Fibroblast of mammary gland (primary cell): Measurements from ENCODE around the gene OR8D2.

ENCODE experiments used
- DNase-seq: peaks from one replicate; pipeline ENCODE4 v3.0.0-alpha.2; 2010; ENCODE audit warnings: low read depth
- H3K4me3 ChIP-seq: 2 replicates; pipeline ENCODE4 v1.5.1; 2011; ENCODE audit warnings: low read depth, mild to moderate bottlenecking, low read length, moderate library complexity; ENCODE audit not compliant: control insufficient read depth
- TF ChIP-seq, protein P1 (sequence below): conservative IDR thresholded peaks from 2 replicates; pipeline ENCODE4 v1.5.1; 2011; ENCODE audit warnings: low read depth, low read length, inconsistent platforms; ENCODE audit not compliant: control insufficient read depth, insufficient read depth

The OR8D2 gene

DNA sequence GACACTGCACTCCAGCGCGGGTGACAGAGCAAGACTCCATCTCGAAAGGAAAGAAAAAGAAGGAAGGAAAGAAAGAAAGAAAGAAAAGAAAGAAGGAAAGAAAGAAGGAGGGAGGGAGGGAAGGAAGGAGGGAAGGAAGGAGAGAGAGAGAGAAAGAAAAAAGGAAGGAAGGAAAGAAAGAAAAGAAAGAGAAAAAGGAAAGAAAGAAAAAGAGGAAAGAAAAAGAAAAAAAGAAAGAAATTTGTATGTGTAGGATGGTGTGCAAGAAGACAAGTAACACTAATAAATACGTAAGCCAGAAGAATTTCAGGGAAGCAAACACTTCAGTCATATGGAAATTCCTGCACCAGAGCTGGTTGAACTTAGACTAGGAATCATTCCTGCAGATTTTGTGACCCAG is 6.9 kb downstream of the OR8D2 start:
- TF ChIP-seq, protein P1, sequence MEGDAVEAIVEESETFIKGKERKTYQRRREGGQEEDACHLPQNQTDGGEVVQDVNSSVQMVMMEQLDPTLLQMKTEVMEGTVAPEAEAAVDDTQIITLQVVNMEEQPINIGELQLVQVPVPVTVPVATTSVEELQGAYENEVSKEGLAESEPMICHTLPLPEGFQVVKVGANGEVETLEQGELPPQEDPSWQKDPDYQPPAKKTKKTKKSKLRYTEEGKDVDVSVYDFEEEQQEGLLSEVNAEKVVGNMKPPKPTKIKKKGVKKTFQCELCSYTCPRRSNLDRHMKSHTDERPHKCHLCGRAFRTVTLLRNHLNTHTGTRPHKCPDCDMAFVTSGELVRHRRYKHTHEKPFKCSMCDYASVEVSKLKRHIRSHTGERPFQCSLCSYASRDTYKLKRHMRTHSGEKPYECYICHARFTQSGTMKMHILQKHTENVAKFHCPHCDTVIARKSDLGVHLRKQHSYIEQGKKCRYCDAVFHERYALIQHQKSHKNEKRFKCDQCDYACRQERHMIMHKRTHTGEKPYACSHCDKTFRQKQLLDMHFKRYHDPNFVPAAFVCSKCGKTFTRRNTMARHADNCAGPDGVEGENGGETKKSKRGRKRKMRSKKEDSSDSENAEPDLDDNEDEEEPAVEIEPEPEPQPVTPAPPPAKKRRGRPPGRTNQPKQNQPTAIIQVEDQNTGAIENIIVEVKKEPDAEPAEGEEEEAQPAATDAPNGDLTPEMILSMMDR, result no peak
- no peak for DNase-seq
- no peak overlapping the region for H3K4me3 ChIP-seq

DNA sequence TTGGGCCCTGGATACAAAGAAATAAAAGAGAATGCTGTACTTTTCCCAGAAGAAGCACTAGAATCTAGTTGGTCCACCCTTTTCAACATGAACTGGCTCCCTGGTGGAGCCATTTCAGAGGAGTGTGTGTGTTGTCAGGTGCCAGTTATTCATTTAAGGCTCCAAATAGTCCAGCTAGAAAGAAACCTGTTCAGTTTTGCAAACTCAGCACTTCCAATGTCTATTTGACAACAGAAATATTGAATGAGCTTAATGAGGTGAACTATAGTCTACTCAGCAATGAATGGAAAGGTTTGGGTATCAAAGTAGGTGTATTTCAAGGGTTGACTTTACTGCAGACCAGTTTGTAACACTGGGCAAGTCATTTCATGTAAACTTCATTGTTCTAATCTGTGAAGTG is 8.3 kb downstream of the OR8D2 start:
- TF ChIP-seq, protein P1, result no peak
- DNase-seq, result no peak
- H3K4me3 ChIP-seq, result no peak overlapping the region

DNA sequence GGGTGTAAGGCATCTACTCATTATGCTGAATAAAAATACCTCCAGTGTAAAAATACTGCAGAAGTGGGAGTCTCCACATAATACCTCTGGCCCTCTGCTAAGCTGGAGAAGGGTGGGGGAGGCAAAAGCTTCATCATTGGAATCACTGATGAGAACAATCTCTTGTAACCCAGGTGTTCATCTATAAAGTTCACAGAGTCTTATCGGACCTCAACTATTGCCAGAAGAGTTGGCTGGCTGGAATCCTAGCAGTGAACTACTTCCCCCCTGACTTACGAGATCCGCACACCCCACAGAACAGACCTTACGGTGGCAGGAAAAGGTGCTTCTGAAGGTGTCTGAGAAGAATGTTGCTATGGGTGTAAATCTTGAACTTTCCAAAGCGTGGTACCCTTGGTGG is 8.7 kb downstream of the OR8D2 start:
- DNase-seq, result no peak
- H3K4me3 ChIP-seq, result no peak overlapping the region
- TF ChIP-seq, protein P1, result no peak

DNA sequence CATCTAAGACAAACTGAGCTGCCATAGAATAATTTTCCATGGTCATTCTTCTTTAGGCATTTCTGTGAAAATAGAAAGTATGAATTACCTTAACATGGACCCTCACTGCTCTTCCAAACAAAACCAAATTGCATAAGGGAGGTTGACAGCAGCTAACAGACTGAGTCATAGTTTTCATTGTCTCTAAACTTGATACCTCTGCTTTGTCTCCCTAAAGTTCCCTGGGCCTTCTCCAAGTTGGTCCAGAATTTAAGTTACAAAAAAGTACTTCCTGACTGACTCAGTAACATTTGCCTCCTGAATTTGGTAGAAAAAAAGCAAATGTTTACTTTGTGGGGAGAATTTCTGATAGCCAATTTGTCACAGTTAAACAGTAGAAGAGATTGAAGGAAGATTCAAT is 9.3 kb downstream of the OR8D2 start:
- no peak overlapping the region for H3K4me3 ChIP-seq
- peak; percentile 7 for DNase-seq
- TF ChIP-seq, protein P1, result no peak

DNA sequence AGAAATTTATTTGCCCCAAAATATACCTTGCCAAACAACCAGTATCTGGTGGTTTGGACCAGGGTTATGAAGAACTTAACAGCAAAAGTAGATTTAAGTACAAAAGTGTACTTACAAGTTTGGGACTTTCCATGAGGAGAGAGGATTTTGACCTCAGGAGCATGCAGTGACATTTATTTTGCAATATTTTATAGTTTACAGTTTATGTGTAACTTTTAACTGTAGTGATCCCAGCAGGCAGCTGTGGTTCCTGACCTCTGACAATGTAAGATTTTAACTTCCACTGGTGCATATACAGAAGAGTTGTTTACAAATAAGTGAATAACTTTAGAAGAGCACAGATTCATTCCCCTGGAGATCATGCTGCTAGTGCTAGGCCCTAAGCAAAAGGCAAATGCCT is 12.9 kb downstream of the OR8D2 start:
- TF ChIP-seq, protein P1, result no peak

DNA sequence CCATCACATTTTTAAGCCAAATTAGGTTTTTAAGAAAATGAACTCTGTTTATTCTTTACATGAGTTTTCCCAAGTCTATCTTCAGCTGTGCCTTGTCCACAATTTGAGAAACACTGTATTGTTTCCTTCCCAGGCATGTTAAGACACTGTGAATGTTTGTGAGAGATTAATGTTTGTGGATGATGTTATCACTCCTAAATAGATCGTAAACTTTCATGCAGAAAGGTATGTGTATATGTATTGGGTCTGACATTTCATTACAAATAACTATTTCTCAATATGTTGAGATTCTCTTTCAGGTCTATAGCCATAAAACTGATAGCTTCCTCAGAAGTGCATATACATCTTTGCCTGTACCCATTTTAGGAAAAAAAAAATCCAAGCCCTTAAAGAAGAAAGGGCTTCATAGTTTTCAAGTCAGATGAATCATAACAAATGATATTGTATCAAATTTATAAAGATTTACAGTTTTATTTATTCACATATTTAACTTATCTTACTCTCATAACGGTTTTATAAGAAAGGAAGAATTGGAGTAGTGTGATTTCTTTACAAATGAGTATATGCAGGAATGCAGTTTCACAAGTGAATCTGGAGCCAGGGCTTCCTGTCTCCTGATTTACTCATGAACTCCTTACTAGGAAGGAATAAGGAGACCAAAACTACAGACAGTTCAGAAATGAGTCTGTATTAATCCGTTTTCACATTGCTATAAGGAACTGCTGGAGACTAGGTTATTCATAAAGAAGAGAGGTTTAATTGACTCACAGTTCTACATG is 17.5 kb downstream of the OR8D2 start:
- TF ChIP-seq, protein P1, result no peak
- H3K4me3 ChIP-seq, result no peak overlapping the region
- no peak for DNase-seq

More for the DNA sequence above, 12.9 kb downstream of the OR8D2 start:
- no peak overlapping the region for H3K4me3 ChIP-seq
- no peak for DNase-seq
